ENCODE results near the gene OR52E4.

DNA sequence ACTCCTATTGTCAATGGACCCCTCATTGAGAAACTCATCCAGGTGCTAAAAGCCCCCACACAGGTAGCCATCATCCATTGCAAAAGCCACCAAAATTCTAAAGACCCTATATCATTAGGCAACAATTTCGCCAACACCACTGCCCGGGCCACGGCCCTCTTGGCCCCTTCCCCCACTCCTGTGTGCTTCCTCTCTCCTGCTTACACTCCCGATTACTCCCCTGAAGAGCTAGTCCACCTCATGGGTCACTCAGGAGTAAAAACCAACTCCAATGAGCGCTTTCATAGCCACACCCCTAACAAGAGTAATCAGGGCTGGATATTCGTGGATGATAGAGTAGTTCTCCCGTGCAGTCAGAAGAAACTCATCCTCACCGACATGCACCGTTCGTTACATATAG lies 52.7 kb downstream of the OR52E4 start:
- TF ChIP-seq POLR2AphosphoS5 (IDR thresholded peaks at IDR 0.05) (no peak), CTCF (IDR thresholded peaks at IDR 0.05) (no peak)

Data from suprapubic skin (tissue), 3 donors.